ENCODE data around the gene STOX1.

GRCh38 chr10:68826764-68827591 lies at the start of gene STOX1:
- TF ChIP-seq GATA2 (IDR thresholded peaks at IDR 0.05; ENCODE audit: low read depth, low read length) (no peak), GATA3 (IDR thresholded peaks at IDR 0.05; ENCODE audit: low read depth, low read length) (no peak)

Measured in SH-SY5Y (cell line).